ENCODE results near the gene KIRREL3.

KIRREL3 gene

GRCh38 chr11:126817523-126818450 lies 182.8 kb downstream of the KIRREL3 start:
- DNase-seq (ENCODE audit: low read depth in 1 of 2, low spot score in 1 of 2) = no peak
- TF ChIP-seq POLR2AphosphoS5 (IDR thresholded peaks at IDR 0.05; ENCODE audit: low read depth) = no peak
- TF ChIP-seq GABPA (IDR thresholded peaks at IDR 0.05; ENCODE audit: low read depth) = no peak
- TF ChIP-seq, protein P1, sequence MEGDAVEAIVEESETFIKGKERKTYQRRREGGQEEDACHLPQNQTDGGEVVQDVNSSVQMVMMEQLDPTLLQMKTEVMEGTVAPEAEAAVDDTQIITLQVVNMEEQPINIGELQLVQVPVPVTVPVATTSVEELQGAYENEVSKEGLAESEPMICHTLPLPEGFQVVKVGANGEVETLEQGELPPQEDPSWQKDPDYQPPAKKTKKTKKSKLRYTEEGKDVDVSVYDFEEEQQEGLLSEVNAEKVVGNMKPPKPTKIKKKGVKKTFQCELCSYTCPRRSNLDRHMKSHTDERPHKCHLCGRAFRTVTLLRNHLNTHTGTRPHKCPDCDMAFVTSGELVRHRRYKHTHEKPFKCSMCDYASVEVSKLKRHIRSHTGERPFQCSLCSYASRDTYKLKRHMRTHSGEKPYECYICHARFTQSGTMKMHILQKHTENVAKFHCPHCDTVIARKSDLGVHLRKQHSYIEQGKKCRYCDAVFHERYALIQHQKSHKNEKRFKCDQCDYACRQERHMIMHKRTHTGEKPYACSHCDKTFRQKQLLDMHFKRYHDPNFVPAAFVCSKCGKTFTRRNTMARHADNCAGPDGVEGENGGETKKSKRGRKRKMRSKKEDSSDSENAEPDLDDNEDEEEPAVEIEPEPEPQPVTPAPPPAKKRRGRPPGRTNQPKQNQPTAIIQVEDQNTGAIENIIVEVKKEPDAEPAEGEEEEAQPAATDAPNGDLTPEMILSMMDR (IDR thresholded peaks at IDR 0.05; ENCODE audit: insufficient read depth, low read length) = no peak
- no peak for TF ChIP-seq SPI1 (IDR thresholded peaks at IDR 0.05; ENCODE audit: borderline replicate concordance, low read depth)
- TF ChIP-seq REST (IDR thresholded peaks at IDR 0.05; ENCODE audit: insufficient replicate concordance, low read depth) = no peak
- Histone ChIP-seq H3K27me3 (ENCODE audit: insufficient read depth, poor library complexity, severe bottlenecking) (peaks cover 4% of the 10 kb centered on the region), H3K27ac (replicated peaks) (no peak overlapping the region), H3K4me3 (replicated peaks; ENCODE audit: insufficient read depth, low read length) (no peak overlapping the region)

DNA sequence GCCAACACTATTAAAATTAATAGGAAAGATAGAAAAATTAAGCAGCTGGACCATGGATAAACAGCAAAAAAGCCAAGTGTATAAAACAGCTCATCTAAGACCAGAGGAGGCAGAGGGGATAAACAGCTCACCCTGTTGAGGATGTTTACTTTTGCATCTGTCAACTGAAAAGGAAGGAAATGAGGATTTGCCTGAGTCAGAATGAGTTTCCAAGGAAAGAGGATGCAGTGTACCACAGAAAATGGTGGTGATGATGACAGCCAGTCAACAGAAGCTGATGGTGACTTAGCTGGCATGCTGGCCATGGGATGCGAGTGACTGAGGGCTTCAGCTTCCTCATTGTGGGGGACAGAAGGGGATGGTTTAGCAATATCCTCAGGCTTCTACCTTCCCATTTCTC lies 183.5 kb downstream of the KIRREL3 start:
- DNase-seq (ENCODE audit: low read depth in 1 of 2, low spot score in 1 of 2) = no peak
- Histone ChIP-seq H3K4me3 (replicated peaks; ENCODE audit: insufficient read depth, low read length) (no peak overlapping the region), H3K27ac (replicated peaks) (no peak overlapping the region), H3K27me3 (ENCODE audit: insufficient read depth, poor library complexity, severe bottlenecking) (peaks cover 4% of the 10 kb centered on the region)
- no peak for TF ChIP-seq SPI1 (IDR thresholded peaks at IDR 0.05; ENCODE audit: borderline replicate concordance, low read depth)
- TF ChIP-seq GABPA (IDR thresholded peaks at IDR 0.05; ENCODE audit: low read depth) = no peak
- TF ChIP-seq REST (IDR thresholded peaks at IDR 0.05; ENCODE audit: insufficient replicate concordance, low read depth) = no peak
- TF ChIP-seq POLR2AphosphoS5 (IDR thresholded peaks at IDR 0.05; ENCODE audit: low read depth) = no peak
- TF ChIP-seq, protein P1 (IDR thresholded peaks at IDR 0.05; ENCODE audit: insufficient read depth, low read length) = no peak

- no peak overlapping the region for H3K4me3 ChIP-seq (replicated peaks; ENCODE audit: insufficient read depth, low read length)
- no peak for DNase-seq (ENCODE audit: low read depth in 1 of 2, low spot score in 1 of 2)
- TF ChIP-seq POLR2AphosphoS5 (IDR thresholded peaks at IDR 0.05; ENCODE audit: low read depth) = no peak
- TF ChIP-seq GABPA (IDR thresholded peaks at IDR 0.05; ENCODE audit: low read depth) = no peak
- TF ChIP-seq, protein P1 (IDR thresholded peaks at IDR 0.05; ENCODE audit: insufficient read depth, low read length) = no peak
- no peak for TF ChIP-seq SPI1 (IDR thresholded peaks at IDR 0.05; ENCODE audit: borderline replicate concordance, low read depth)
- TF ChIP-seq REST (IDR thresholded peaks at IDR 0.05; ENCODE audit: insufficient replicate concordance, low read depth) = no peak
- H3K27me3 ChIP-seq (ENCODE audit: insufficient read depth, poor library complexity, severe bottlenecking) = peaks cover 4% of the 10 kb centered on the region
- H3K27ac ChIP-seq (replicated peaks) = no peak overlapping the region
Measured at GRCh38 chr11:126816645-126817044, 183.9 kb downstream of the KIRREL3 start.

Data from HL-60 (cell line).